Mesendoderm (in vitro differentiated cells): ENCODE measurements around the gene VSIG10L2.

ENCODE experiments used
- DNase-seq: peaks from one replicate; pipeline ENCODE4 v3.0.0; 2013
- H2AK5ac ChIP-seq: 2 replicates; pipeline ENCODE4 v1.6.1; 2013; ENCODE audit warnings: low read length, inconsistent platforms
- H2BK120ac ChIP-seq: 2 replicates; pipeline ENCODE4 v1.6.1; 2013; ENCODE audit warnings: low read depth, mild to moderate bottlenecking, low read length, moderate library complexity, mixed read lengths
- H2BK15ac ChIP-seq: replicated peaks from 2 replicates; pipeline ENCODE4 v1.6.1; 2013; ENCODE audit warnings: low read depth, mild to moderate bottlenecking, moderate library complexity
- H2BK5ac ChIP-seq: 2 replicates; pipeline ENCODE4 v1.6.1; 2013; ENCODE audit warnings: low read length, inconsistent platforms
- H3K18ac ChIP-seq: 2 replicates; pipeline ENCODE4 v1.6.1; 2013; ENCODE audit warnings: mild to moderate bottlenecking, low read length, mixed read lengths
- H3K23ac ChIP-seq: one replicate; pipeline ENCODE4 v1.6.1; 2013; ENCODE audit warnings: low read length
- H3K27ac ChIP-seq: 2 replicates; pipeline ENCODE4 v1.5.1; 2013; ENCODE audit warnings: low read depth, mild to moderate bottlenecking, inconsistent platforms, low read length, moderate library complexity
- H3K27me3 ChIP-seq: 2 replicates; pipeline ENCODE4 v1.6.1; 2013; ENCODE audit warnings: low read length, control low read depth, mild to moderate bottlenecking, inconsistent platforms; ENCODE audit not compliant: insufficient read depth, poor library complexity
- H3K36me3 ChIP-seq: 2 replicates; pipeline ENCODE4 v1.6.1; 2013; ENCODE audit warnings: low read length, inconsistent platforms; ENCODE audit not compliant: control insufficient read depth, insufficient read depth
- H3K4ac ChIP-seq: one replicate; pipeline ENCODE4 v1.6.1; 2013; ENCODE audit warnings: low read depth, mild to moderate bottlenecking, low read length, moderate library complexity
- H3K4me1 ChIP-seq: 2 replicates; pipeline ENCODE4 v1.6.1; 2013; ENCODE audit warnings: low read depth, low read length, inconsistent platforms; ENCODE audit not compliant: control insufficient read depth
- H3K4me2 ChIP-seq: 2 replicates; pipeline ENCODE4 v1.6.1; 2013; ENCODE audit warnings: low read length
- H3K4me3 ChIP-seq: 2 replicates; pipeline ENCODE4 v1.5.1; 2013; ENCODE audit warnings: mild to moderate bottlenecking, low read length
- H3K56ac ChIP-seq: one replicate; pipeline ENCODE4 v1.6.1; 2013; ENCODE audit warnings: low read length
- H3K79me1 ChIP-seq: 2 replicates; pipeline ENCODE4 v1.6.1; 2013; ENCODE audit warnings: low read length, inconsistent platforms
- H3K79me2 ChIP-seq: 2 replicates; pipeline ENCODE4 v1.6.1; 2013; ENCODE audit warnings: mild to moderate bottlenecking, low read length; ENCODE audit not compliant: control insufficient read depth, insufficient read depth
- H3K9ac ChIP-seq: 2 replicates; pipeline ENCODE4 v1.6.1; 2013; ENCODE audit warnings: low read length, inconsistent platforms
- H4K5ac ChIP-seq: one replicate; pipeline ENCODE4 v1.6.1; 2013; ENCODE audit warnings: low read length
- H4K8ac ChIP-seq: one replicate; pipeline ENCODE4 v1.6.1; 2013; ENCODE audit warnings: low read depth, mild to moderate bottlenecking, control low read depth, low read length, moderate library complexity
- WGBS: extraction: QIAGEN DNeasy Blood & Tissue Kit; methylation state at CpG from one replicate; pipeline ENCODE4 v1.1.7; 2013; ENCODE audit warnings: low lambda C conversion rate, missing lambda C conversion rate; ENCODE audit not compliant: insufficient coverage; ENCODE audit errors: extremely low coverage; 5-methylcytosine and 5-hydroxymethylcytosine counted together

Gene VSIG10L2

DNA sequence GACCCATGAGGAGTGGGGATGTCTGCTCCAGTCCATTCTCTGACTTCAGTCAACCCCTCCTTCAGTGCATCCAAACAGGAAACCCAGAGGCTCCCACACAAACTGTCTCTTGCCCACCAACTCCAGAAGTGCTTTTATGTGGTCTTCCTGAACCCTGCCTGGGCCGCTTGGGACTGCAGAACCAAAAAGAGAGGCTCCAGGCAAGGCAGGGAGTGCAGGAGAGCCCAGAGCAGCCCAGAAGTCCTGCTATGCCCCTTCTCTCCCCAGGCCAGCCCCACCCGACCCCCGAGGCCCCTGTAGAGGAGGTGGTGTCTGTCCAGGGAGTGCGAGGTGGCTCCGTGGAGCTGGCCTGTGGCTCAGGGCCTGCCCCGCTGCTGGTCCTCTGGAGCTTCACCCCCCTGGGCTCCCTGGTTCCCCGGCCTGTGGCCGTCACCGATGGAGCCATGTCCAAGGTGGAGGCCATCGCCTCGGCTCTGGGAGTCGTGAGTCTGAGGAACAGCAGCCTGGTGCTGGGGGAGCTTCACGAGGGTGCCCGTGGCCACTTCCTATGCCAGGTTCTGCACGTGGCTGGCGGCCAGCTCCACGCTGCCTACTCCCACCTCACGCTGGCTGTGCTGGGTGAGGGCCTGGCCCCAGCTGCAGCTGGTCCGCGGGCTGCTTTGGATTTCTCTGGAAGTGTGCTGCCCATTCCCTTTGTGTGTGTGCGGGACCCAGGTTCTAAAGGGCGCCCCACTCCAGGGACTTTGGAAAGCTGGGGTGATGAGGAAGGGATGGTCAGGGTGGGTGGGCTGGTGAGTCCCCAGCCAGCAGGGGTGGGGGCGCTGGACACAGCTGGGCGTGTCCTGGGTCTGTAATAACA, 1.8 kb downstream of the VSIG10L2 start:
- Histone ChIP-seq H3K18ac (no peak overlapping the region), H2BK15ac (no peak overlapping the region), H3K27me3 (no peaks in the 10 kb centered on the region), H4K5ac (no peak overlapping the region), H3K79me1 (no peaks in the 10 kb centered on the region), H2BK120ac (no peak overlapping the region), H3K27ac (no peak overlapping the region), H3K79me2 (no peaks in the 10 kb centered on the region), H2AK5ac (no peak overlapping the region), H4K8ac (no peak overlapping the region), H3K4ac (no peak overlapping the region), H3K23ac (no peak overlapping the region), H3K36me3 (no peaks in the 10 kb centered on the region), H3K4me3 (no peak overlapping the region), H2BK5ac (no peak overlapping the region), H3K56ac (no peak overlapping the region), H3K4me2 (no peak overlapping the region), H3K9ac (no peak overlapping the region), H3K4me1 (no peaks in the 10 kb centered on the region)
- no CpG with 5 or more reads among the region's 24 CpGs for WGBS
- DNase-seq = no peak

- no peak overlapping the region for H3K56ac ChIP-seq
- no peak overlapping the region for H3K27ac ChIP-seq
- no peak overlapping the region for H3K4me2 ChIP-seq
- H2AK5ac ChIP-seq = no peak overlapping the region
- H3K79me2 ChIP-seq = no peaks in the 10 kb centered on the region
- H3K4ac ChIP-seq = no peak overlapping the region
- H3K4me3 ChIP-seq = no peak overlapping the region
- no peak overlapping the region for H4K8ac ChIP-seq
- no peaks in the 10 kb centered on the region for H3K79me1 ChIP-seq
- no peak overlapping the region for H3K18ac ChIP-seq
- no peak overlapping the region for H2BK15ac ChIP-seq
- no peak for DNase-seq
- no peaks in the 10 kb centered on the region for H3K36me3 ChIP-seq
- no peaks in the 10 kb centered on the region for H3K4me1 ChIP-seq
- no CpG with 5 or more reads among the region's 23 CpGs for WGBS
- H2BK5ac ChIP-seq = no peak overlapping the region
- no peak overlapping the region for H4K5ac ChIP-seq
- H2BK120ac ChIP-seq = no peak overlapping the region
- H3K23ac ChIP-seq = no peak overlapping the region
- no peak overlapping the region for H3K9ac ChIP-seq
- no peaks in the 10 kb centered on the region for H3K27me3 ChIP-seq
Observed at GRCh38 chr11:125948278-125949051, 2.6 kb downstream of the VSIG10L2 start.

- no CpG with 5 or more reads among the region's 22 CpGs for WGBS
- no peak overlapping the region for H2AK5ac ChIP-seq
- no peak overlapping the region for H3K56ac ChIP-seq
- no peak overlapping the region for H4K8ac ChIP-seq
- H4K5ac ChIP-seq = no peak overlapping the region
- no peaks in the 10 kb centered on the region for H3K4me1 ChIP-seq
- no peak overlapping the region for H3K27ac ChIP-seq
- H3K9ac ChIP-seq = no peak overlapping the region
- H3K4ac ChIP-seq = no peak overlapping the region
- no peak for DNase-seq
- H3K4me3 ChIP-seq = no peak overlapping the region
- H3K27me3 ChIP-seq = no peaks in the 10 kb centered on the region
- H3K23ac ChIP-seq = no peak overlapping the region
- H2BK5ac ChIP-seq = no peak overlapping the region
- H3K36me3 ChIP-seq = no peaks in the 10 kb centered on the region
- H3K79me1 ChIP-seq = no peaks in the 10 kb centered on the region
- H2BK120ac ChIP-seq = no peak overlapping the region
- H3K4me2 ChIP-seq = no peak overlapping the region
- H3K18ac ChIP-seq = no peak overlapping the region
- H2BK15ac ChIP-seq = no peak overlapping the region
- H3K79me2 ChIP-seq = no peaks in the 10 kb centered on the region
Observed at GRCh38 chr11:125949271-125950177, 3.7 kb downstream of the VSIG10L2 start.

GRCh38 chr11:125950178-125950490, 4.3 kb downstream of the VSIG10L2 start:
- H3K4me2 ChIP-seq = no peak overlapping the region
- H2AK5ac ChIP-seq = no peak overlapping the region
- H3K56ac ChIP-seq = no peak overlapping the region
- H2BK5ac ChIP-seq = no peak overlapping the region
- H3K23ac ChIP-seq = no peak overlapping the region
- no peak overlapping the region for H3K18ac ChIP-seq
- H3K27me3 ChIP-seq = no peaks in the 10 kb centered on the region
- H3K4me3 ChIP-seq = no peak overlapping the region
- H2BK15ac ChIP-seq = no peak overlapping the region
- WGBS = no CpG with 5 or more reads among the region's 11 CpGs
- no peak overlapping the region for H4K8ac ChIP-seq
- H3K27ac ChIP-seq = no peak overlapping the region
- no peak overlapping the region for H2BK120ac ChIP-seq
- H3K36me3 ChIP-seq = no peaks in the 10 kb centered on the region
- H4K5ac ChIP-seq = no peak overlapping the region
- DNase-seq = no peak
- no peak overlapping the region for H3K4ac ChIP-seq
- no peaks in the 10 kb centered on the region for H3K4me1 ChIP-seq
- no peaks in the 10 kb centered on the region for H3K79me1 ChIP-seq
- H3K79me2 ChIP-seq = no peaks in the 10 kb centered on the region
- no peak overlapping the region for H3K9ac ChIP-seq

DNA sequence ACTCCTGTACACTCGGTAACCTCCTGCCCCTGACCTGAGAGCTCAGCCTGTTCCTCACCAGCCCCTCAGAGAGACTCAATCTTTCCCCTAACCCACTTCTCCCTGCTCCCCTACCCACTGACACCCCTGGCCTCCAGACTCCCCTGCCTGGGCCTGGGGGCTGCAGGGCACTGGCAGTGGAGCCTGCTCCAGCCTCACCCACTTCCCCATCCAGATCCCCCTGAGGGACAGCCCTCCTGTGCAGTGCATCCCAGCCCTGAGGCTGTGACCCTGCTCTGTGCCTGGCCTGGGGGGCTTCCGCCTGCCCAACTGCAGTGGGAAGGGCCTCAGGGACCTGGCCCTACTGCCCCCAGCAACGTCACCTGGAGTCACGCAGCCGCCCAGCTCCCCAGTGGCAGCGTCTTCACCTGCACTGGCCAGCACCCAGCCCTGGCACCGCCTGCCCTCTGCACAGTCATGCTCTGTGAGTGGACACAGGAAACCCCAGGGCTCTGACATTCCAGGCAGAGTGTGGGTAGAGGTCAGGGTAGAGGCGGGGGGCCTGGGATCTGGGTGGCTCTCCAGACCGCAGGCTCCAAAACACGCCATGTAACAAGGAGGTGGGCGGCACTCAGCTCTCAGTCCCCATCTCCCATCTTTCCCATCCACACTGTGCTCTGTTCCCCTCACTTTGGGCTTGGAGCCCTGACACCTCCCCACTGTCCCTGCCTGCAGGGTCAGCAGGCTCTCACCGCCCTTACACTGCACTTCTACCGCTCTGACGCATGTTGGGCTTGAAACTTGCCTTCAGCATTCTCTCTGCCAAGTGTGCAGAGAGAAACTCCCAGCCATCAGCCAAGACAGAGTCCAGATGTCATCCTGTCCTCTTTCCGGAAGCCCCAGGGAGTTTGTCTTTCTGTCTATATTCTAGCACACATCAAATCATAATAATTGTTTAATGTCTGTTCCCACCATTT, 5.1 kb downstream of the VSIG10L2 start:
- Histone ChIP-seq H3K4ac (no peak overlapping the region), H2AK5ac (no peak overlapping the region), H3K4me2 (no peak overlapping the region), H3K56ac (no peak overlapping the region), H2BK5ac (no peak overlapping the region), H2BK15ac (no peak overlapping the region), H3K4me1 (no peaks in the 10 kb centered on the region), H3K36me3 (no peaks in the 10 kb centered on the region), H4K5ac (no peak overlapping the region), H3K79me2 (no peaks in the 10 kb centered on the region), H3K27ac (no peak overlapping the region), H3K23ac (no peak overlapping the region), H3K4me3 (no peak overlapping the region), H3K79me1 (no peaks in the 10 kb centered on the region), H3K18ac (no peak overlapping the region), H4K8ac (no peak overlapping the region), H3K9ac (no peak overlapping the region), H3K27me3 (no peaks in the 10 kb centered on the region), H2BK120ac (no peak overlapping the region)
- DNase-seq = no peak
- no CpG with 5 or more reads among the region's 15 CpGs for WGBS
